Measurements from ENCODE around the gene ALDH6A1.
"Not testable (repeated sequence)": the region's sequence is repeated elsewhere in the genome, so short reads cannot be mapped to it uniquely, and the experiment has no call there.

ALDH6A1 gene

GRCh38 chr14:74084277-74085046, at the start of gene ALDH6A1, which contains the start of gene LIN52:
Gene ALDH6A1, minus strand, starts transcription at chr14:74084453. Its CDS starts 59 bp downstream, at chr14:74084394.
Gene LIN52, plus strand, starts transcription at chr14:74084956. Its CDS starts 19 bp downstream, at chr14:74084975.
- DNase-seq (ENCODE audit: low read depth in 3 of 3): peak; percentile 99 to 100 (median 100)

DNA sequence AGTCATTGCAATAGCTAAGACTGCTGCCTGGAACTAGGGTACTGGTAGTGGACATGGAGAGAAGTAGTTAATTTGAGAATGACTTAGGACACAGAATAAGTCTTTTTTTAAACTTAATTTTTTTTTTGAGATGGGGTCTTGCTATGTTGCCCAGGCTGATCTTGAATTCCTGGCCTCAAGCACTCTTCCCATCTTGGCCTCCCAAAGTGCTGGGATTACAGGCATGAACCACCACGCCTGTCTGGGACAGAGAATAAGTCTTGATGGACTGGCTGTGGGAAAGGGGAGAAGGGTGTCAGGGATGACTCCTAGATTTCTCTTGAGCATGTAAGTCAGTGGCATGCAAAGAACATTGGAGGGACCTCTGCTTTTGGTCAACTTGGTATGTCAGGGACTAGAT, 43.4 kb upstream of the ALDH6A1 start:
- no peak for DNase-seq (ENCODE audit: low read depth in 3 of 3)

GRCh38 chr14:74126315-74127013, 42.2 kb upstream of the ALDH6A1 start:
- no peak for DNase-seq (ENCODE audit: low read depth in 3 of 3)

GRCh38 chr14:74125487-74125886, 41.2 kb upstream of the ALDH6A1 start:
- not testable (repeated sequence) for DNase-seq (ENCODE audit: low read depth in 3 of 3)

DNA sequence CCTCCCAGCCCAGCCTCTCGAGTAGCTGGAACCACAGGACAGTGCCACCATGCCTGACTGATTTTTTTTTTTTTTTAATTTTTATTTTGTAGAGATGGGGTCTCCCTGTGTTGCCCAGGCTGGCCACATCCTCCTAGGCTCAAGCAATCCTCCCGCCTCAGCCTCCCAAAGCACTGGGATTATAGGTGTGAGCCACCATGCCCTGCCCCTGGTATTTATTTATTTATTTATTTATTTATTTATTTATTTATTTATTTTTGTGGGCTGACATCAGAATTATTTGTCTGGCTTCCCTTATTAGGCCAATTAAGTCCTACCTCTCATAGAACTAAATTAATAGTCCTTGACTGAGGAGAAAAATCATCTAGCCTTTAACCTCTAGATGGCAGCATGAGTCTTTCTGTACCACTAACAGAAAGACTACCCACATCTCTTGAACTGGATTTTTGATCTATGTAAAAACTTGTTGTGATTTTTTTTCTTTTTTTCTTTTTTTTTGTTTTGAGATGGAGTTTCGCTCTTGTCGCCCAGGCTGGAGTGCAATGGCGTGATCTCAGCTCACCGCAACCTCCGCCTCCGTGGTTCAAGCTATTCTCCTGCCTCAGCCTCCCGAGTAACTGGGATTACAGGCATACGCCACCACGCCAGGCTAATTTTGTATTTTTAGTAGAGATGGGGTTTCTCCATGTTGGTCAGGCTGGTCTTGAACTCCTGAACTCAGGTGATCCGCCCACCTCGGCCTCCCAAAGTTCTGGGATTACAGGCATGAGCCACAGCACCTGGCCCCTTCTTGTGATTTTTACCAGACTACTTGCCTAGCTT, 27.4 kb upstream of the ALDH6A1 start:
- not testable (repeated sequence) for DNase-seq (ENCODE audit: low read depth in 3 of 3)

DNA sequence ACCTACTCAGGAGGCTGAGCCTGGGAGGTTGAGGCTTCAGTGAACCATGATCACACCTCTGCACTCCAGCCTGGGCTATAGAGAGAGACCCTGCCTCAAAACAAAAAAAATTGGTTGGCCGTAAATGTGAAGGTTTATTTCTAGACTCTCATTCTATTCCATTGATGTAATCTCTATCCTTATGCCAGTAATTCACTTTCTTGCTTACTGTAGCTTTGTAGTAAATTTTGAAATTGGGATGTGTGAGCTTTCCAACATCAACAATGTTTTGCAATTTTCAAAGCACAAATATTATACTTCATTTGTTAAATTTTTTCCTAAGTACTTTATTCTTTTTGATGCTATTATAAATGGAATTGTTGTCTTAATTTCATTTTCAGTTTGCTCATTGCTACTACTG, 25.1 kb upstream of the ALDH6A1 start:
- DNase-seq (ENCODE audit: low read depth in 3 of 3): no peak

GRCh38 chr14:74105381-74105780, 21.1 kb upstream of the ALDH6A1 start:
- no peak for DNase-seq (ENCODE audit: low read depth in 3 of 3)

- no peak for DNase-seq (ENCODE audit: low read depth in 3 of 3)
These were observed 5.2 kb upstream of the ALDH6A1 start for GRCh38 chr14:74089251-74090020.

GRCh38 chr14:74085828-74086227, 1.6 kb upstream of the ALDH6A1 start:
- no peak for DNase-seq (ENCODE audit: low read depth in 3 of 3)

- no peak for DNase-seq (ENCODE audit: low read depth in 3 of 3)
These were observed 889 bp upstream of the ALDH6A1 start for GRCh38 chr14:74085047-74085637.

DNA sequence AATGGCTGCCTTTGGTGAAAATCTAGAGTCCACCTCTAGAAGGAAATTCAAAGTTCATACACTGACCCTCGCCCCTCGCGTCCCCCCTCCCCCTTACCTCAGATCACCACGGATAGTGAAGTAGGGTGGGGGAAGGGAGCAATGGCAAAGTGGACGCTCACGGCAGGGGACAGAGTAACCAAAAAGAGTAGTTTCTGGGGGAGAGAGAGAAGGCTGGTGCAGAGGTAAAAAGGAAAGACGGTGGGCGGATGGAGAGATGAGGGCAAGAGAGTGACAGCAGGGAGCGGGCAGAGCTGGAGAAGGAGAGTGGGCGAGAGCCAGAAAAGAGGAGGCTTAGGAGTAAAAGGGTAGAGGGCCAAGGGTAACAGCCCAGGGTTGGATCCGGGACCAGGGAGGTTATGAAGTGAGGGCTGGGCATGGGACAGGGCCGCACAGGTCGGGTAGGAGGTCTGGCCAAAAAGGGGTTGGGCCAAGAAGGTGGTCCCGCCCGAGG, 423 bp downstream of the ALDH6A1 start:
- DNase-seq (ENCODE audit: low read depth in 3 of 3): no peak

GRCh38 chr14:74083161-74083560, 1.1 kb downstream of the ALDH6A1 start:
- no peak for DNase-seq (ENCODE audit: low read depth in 3 of 3)

DNA sequence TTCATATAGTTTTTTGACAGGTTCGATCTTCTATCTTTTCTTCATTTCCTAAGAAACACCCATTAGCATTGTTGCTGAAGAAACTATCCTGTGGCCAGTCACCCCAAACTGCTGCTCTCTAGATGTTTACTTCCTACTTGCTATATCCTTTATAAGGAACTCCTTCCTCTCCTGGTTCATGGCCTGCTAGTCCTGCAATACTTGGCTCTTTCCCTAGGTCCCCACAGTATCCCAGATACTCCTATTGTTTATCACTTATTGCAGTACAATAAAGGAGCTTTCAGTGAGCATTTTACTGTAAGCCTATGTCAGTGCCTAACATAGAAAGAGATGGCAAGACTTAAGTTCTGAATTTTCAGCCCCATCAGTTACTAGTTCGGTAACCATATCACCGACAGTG, 2.8 kb downstream of the ALDH6A1 start:
- no peak for DNase-seq (ENCODE audit: low read depth in 3 of 3)

DNA sequence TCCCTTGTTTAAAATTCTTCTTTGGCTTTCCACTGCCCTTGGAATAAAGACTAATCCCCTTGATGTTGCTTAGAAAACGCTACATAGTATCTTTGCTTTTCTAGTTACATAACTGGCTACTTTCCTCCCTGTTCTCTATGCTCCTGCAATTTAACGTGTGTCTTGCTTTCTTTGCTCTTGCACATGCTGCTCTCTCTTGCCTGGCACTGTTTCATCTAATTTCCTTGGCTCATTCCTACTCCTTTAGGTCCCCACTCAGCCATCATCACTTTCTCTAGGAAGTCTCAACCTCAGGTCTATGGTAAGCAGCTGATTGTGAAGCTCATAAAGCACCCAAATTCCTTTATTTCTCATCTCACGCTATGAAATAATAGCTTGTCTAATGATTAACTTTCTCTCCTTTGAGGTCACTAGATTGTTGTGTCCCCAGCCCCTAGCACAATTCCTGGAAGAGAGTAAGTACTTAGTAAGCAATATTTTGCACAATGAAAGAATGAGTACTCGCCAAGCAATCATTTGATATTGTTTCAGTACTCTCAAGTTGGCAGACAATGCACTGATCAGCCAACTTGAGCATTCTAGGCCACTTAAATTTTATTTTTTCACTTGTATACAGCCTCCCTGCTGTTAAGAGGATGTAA, 3.3 kb downstream of the ALDH6A1 start:
- DNase-seq (ENCODE audit: low read depth in 3 of 3): no peak

GRCh38 chr14:74077401-74077800, 6.9 kb downstream of the ALDH6A1 start:
- DNase-seq (ENCODE audit: low read depth in 3 of 3): no peak

DNA sequence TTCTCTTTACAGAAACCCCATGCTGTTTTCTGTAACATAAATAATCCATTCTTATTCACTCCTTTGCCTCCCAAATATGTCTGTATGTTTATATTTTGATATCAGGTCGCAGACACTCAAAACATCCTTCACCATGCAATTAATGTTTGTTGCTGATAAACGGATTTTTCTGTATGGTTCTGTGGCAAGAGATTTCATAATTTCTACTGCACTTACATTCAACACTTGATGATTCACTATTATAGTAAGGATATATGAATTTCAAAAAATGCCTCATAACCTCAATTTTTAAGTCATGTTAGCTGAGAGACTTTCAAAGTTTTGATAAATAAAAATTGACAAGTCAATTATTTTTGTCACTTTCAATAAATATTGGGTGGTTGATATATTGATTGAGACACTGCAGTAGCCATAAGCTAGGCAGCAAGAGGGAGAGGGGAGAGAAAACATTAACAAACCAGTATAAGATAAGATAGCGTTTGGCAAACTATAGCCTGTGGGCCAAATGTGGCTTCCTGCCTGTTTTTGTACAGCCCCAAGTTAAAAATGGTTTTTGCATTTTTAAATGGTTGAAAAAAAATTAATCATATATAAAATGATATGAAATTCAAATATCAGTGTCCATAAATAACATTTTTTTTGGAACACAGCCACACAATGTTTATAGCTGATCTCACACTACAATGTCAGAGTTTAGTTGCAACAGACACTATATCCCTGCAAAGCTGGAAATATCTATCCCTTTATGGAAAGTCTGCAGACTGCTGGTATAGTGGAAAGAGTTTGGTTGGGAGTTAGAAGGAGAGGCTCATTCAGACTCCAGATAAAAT, 18.3 kb downstream of the ALDH6A1 start:
- no peak for DNase-seq (ENCODE audit: low read depth in 3 of 3)

- no peak for DNase-seq (ENCODE audit: low read depth in 3 of 3)
These were observed 19.4 kb downstream of the ALDH6A1 start for GRCh38 chr14:74064883-74065282.

DNA sequence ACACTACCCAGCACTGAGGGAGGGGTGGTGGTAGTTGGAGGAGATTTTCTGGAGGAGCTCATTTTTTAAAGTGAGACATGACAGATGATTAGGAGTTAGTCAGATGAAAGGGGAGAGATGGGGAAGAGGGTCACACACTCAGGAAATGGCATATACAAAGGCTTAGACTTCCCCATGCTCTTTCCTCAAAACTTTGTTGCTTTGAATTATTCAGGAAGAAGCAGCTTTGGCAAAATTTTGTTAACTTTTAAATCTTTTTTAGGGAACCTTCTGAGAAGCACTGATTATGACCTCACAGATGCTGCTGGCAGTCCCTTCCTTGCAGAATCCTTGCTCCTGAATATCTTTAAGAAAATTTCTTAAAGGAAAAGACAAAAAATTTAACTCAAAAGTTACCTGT, 19.8 kb downstream of the ALDH6A1 start:
- DNase-seq (ENCODE audit: low read depth in 3 of 3): no peak

GRCh38 chr14:74062809-74063150, 21.5 kb downstream of the ALDH6A1 start:
- DNase-seq (ENCODE audit: low read depth in 3 of 3): no peak

Data from stimulated activated CD4-positive, alpha-beta T cell treated with anti-CD3 and anti-CD28 coated beads, TNF-alpha, amount 100 ng/mL, for 4 hours (primary cell).